HG03432 (cell line): ENCODE measurements around the gene STYXL2.

Experiments used
- ATAC-seq: cut with Tn5 transposase; IDR thresholded peaks from one replicate; pipeline ENCODE4 v1.9.1; 2021; ENCODE audit warnings: mild to moderate bottlenecking, moderate library complexity; ENCODE audit not compliant: unreplicated experiment

The STYXL2 gene

DNA sequence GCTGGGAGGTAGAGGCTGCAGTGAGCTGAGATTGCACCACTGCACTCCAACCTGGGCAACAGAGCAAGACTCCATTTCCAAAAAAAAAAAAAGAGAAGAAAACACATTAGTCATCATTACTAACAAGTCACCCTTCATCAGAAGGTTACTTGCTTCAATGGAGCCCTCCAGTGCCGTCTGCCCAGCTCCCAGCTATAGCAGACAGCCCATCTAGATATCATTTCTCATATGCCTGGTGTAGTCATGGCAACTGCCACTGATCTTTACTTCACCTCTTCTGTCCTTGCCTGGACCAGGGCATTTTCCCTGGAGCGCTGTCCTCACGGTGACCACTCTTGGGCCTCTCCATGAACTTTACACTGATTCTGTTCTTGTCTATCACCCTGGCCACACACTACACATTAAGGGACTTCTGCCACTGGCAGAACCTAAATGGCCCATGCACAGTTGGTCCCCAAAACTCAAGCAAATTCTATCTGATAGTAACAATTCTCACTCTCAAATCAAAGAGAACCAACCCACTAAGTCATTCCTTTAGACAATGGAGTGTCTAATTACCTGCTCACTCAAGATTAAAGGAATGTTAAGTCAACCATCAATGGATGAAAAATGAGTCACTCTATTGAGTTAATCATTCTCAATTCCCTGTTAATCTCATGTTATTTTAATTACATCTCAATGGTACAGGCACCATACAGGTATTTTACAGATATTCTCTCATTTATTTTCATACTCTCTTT, 16.6 kb upstream of the STYXL2 start:
- no peak for ATAC-seq

DNA sequence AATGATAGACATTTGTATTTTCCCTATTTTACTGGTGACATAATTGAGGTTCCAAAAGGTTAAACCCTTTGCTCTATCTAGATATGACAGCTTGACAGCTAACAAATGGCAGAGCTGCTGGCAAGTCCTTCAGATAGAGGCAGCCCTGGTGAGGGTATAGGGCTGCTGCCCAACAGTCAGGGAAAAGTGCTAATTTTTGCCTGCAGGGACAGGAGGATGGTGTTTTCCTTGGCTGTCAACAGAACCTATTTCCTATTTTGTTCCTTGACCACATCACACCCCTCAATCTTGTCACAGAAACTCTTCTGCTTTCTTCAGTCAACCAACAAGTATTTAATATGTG, 16.0 kb upstream of the STYXL2 start:
- no peak for ATAC-seq

DNA sequence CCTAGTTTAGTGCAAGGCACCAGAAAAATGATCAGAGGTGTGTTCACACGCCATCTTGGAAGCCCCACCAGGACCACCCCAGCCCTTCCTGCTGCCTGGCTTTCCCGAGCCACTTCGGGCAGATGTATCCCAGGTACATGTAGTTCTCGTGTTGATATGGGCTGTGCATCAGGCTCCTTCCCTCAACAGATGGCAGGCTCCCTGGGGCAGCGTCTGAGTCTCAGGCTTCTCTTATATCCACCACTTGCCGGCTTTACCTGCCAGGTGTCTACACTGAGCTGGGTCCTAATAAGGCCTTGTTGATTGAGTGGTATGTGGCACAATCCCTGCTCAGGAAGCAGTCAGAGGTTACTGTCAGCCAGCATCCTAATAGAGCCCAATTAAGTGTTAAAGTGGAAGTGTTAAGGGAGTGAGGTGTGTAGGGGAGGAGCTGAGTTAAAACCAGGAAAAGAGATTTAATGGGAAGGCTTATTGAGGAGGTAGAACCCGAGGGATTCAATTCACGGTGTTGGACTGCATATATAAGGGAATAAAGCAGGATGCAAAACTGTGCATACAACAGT, 12.2 kb upstream of the STYXL2 start:
- no peak for ATAC-seq

DNA sequence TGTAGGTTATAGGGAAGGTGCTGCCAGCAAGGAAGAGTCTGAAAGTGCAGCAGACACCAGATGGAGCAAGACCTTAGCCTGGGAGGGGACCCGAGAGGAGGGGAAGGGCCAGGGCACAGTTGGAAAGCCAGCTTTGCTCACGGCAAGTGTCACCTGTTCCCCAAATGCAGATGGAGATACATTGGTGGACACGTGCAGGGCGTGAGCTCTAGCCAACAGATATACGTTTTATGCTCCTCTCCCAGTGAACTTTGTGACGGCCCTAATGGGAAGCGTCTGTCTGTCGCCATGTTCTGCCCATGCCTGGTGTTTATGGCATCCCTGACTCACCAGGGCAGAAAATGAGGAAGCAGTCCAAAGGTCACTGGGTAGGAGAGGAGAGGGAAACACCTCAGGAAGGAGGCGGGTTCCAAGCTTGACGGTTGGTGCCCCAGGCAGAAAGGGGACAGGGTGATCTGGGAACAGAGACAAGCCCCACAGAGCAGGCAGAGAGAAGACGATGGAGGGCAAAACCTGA, 11.3 kb upstream of the STYXL2 start:
- ATAC-seq, result no peak

DNA sequence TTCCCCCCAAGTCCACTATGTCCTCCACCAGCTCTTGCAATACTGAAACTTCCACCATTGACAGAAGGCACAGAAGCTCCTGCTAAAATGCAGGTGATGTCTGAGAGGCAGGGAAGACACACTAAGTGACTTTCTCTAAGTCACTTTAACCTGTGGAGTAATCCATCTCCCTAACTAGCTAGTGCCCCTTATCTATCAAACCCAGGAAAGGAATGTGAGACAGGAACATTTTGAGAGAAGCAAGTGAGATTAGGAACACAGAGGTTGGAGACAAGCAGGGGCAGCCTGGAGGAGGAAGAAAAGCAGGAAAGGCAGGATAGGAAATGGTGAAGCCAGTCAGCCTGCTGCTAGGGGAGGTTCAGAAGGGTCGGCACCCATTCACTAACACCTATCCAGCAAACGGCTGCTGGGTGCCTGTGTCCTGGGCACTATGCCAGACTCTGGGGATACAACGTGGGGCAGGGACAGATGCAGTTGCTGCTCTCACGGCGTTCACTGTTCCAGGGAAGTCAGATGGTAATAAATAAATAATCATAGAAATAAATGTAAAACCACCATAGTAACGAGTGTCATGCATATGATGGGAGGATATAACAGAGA, 10.7 kb upstream of the STYXL2 start:
- ATAC-seq, result no peak

DNA sequence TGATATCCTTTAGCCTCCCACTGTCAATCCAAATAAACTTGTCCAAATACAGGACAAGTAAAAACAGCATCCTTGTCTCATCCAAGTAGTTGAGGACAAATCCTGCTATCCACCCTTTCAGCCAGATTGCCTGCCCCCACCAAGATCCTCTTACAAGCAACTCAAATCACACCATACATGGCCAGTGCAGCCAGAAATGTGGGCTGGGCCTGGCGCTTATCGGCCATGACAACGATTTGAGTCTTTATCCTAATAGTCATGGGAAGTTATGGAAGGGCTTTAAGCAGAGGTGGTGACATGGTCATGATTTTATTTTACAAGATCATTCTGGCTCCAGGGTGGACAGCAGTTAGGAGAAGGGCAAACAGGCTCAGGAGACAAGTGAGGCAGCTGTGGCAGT, 10.0 kb upstream of the STYXL2 start:
- no peak for ATAC-seq

DNA sequence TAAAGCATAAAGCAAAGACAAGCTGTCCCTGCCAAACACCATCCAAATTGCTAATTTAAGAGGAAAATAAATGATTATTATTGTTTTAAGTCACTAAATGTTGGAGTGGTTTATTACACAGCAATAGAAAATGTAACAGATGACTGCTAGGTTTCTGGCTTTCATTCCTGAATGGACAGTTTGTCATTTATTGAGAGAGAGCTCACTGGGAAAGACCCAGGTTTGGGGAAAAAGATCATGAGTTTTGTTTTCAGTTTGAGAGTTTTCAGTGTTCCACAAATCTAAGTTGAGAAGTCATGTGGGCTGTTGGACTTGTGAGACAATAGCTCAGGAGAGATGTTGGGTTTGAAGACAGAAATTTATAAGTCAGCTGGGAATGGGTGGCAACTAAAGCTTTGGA, 9.1 kb upstream of the STYXL2 start:
- ATAC-seq, result no peak

DNA sequence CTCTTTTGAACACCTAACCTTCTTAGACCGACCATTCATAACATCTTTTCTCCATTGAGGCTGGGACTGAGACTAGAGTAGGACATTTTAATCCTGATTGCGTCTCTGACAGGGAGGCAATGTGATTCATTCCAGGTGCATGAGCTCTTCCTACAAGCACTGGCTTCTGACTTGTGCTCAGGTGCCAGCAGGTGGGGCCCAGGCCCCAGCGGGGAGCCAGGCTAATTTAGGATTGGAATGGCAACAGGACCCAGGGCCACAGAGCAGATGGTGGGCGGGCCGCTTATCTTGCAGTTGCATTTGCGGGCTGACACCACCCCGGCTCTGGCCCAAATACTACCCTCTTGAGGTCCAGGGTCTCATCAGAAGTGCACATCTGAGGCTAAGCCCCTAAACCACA, 7.8 kb upstream of the STYXL2 start:
- no peak for ATAC-seq

DNA sequence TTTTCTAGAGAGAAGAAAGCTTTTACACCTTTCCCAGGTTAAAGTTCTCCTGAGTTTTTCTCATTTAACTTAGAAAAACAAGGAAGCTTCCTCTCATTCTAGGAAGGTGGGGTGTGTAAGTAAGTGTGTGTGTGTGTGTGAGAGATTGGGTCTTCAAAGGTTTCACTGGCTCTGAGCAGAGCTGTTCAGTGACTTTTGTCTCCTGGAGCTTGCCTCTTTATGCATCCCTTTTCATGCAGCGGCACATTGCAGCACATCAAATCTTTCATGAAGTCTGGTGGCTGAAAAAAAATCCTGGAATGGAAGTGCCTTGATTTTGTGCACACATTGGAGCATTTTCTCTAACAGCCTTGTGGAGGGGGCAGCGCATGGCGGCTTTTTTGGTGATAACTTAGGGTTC, 7.1 kb upstream of the STYXL2 start:
- no peak for ATAC-seq

DNA sequence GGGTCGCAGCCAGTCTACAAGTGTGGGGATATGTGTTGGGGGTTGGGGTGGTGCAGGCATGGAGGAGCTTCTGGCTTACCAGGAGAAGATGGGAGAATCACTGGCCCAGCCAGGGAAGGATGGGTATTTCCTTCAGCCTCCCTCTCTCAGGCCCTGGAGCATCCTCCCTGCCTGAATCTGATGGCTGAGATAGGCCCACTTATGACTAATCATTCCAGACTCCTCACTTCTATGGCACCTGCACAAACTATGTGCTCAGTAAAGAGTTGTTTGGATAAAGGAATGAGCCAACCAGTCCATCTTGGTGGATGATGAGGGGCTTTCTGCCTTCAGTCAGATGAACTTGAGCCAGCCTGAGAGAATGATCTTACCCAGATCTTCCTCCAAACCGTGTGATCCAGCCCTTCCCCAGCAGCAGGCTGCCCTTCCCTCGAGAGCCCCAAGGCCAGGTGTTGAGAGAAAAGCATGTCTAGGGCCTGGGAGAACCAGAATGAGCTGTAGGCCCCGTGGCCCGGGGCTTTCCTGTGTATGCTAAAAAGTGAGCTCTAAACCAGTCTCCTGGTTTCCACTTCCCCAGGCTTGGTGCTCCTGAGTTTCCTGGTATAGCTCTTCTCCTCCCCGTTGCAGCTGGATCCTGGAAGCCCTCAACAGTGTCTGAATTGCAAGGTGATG, 5.0 kb upstream of the STYXL2 start:
- no peak for ATAC-seq

DNA sequence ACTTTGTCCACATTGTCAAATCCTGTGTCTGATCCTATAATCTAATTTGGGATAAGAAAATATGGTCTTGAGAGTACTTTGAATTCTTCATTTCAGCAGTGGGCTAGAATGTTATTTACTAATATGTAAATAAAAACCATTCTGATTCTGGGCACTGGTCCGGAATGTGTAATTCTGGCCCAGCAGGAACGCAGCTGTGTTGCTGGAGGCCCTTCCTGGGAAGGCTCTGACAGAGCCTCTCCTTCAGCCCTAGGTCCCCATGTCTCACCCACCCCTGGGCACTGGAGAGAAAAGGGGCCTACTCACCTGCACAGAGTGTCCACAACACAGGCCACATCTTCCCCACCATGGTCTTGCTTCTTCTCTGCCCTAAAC, 3.9 kb upstream of the STYXL2 start:
- peak; percentile 6 for ATAC-seq

DNA sequence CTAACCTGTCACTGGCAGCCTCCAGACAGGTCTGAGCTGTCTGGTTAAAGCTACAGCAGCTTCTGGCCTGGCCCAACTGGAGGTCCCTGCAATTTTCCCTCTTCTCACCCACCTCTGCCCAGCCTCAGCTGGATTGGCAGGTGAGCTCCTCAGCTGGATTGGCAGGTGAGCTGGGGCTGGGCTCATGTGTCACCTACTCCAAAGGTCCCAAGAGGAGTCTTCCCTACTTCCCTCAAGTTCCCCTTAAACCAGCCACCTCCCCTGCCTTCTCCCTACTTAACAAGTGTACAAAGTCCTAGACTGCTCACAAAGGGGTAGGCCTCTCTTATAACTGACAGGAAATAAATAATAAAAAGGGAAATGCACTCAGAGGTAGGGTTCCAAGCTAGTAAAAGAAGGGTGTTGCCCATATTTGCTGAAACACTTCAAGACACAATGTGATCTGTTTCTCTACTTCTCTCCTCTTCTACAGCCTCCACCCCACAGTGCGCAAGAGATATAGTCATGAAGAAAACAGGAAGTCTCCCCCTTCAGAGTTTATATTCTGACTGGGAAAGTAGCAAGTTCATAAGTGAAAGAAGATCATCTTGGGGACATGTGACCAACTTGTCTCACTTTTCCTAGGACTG, 3.4 kb upstream of the STYXL2 start, which contains the start of gene GPA33:
TSS of gene GPA33 (minus strand) at position 64 of the 629 bp plus-strand sequence. CDS start 90 bp downstream, outside the sequence.
- peak; percentile 73 for ATAC-seq

DNA sequence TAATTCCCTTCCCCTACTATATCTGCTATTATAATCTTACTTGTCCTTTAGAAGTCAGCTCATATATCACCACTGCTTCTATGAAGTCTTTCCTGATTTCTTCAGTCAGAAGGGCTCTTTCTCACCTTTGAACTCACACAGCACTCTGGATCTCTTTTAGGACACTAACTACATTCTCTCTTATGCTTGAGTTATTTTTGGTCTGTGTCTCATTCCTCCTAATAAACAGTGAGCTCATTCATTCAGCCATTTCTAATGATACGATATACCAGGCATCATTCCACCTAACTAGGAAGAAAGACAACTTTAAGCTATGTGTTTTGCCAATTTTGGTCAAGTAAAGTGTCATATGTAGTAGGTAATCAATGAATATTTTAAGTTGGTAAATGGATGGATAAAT, 1.2 kb upstream of the STYXL2 start:
- no peak for ATAC-seq

DNA sequence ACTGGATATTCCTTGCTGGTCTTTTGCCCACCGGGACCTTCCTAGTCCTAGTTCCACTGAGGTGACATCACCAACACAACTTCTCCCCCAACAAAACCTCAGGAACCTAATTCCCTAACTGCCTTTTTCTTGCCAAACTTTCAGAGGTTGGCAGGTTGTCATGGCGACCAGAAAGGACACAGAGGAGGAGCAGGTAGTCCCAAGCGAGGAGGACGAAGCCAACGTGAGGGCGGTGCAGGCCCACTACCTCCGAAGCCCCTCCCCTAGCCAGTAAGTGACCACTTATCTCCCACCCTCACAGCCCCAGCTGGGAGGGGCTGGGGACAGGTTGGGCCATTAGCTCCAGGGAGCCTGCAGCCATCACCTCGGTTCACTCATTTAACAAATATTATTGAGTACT, 815 bp downstream of the STYXL2 start:
- ATAC-seq, result no peak

DNA sequence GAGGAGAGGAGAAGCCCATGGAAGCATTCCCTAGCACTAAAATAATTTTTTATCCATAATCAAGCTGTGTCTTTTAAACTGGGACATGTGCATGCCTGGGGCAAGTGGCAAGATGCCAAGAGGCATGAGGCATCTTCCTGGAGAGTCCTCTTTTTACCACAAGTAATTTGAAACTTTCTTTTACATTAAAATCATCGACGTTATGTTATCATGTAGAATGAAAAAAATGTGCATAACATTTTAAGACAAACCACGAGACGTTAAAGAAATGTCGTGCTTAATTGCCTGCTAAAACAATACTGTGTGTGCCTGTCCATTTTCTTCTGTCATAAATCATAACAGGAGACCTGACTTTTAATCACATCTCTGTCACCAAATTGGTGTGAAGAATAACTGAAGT, 1.5 kb downstream of the STYXL2 start:
- no peak for ATAC-seq

DNA sequence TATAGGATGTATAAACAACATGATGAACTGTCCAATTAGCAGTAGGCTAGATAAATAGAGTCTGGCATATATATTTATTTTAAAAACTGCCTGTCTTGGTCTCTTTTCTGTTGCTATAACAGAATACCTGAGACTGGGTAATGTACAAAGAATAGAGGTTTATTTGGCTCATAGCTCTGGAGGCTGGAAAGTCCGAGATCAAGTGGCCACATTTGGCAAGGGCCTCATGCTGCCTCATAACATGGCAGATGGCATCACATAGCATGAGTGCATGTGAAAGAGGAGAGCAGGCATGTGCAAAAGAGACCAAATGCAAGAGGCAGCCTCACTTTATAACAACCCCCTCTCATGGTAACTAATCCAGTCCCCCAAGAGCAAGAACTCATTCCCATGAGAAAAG, 6.0 kb downstream of the STYXL2 start:
- no peak for ATAC-seq

DNA sequence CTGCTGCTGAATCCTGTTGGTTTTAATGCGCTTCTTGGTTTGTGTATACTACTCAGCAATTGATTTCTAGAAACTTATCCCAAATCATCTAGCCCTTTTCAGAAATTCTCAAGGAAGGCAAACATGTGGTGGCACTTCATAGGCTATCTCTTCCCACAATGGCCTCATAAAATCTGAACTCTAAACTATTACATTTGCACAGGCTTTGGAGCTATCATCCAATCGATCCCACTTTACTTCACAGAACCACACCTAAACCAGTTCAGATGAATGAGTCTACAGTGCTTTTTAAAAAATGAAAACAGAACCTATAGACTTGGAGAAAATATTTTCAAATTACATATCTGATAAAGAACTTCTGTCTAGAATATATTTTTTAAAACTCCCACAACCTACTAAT, 6.9 kb downstream of the STYXL2 start:
- ATAC-seq, result no peak

DNA sequence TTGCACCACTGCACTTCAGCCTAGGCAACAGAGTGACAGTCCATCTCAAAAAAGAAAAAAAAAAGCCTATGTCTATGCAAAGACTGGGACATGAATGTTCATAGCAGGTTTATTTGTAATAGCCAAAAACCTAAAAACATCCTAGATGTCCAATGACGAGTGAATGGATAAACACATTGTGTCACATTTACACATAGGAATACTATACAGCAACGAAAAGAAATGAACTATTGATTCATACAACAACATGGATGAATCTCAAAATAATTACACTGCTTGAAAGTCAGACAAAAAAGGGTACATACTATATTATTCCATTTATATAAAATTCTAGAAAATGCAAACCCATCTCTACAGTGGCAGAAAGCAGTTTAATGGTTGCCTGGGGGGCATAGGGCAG, 7.9 kb downstream of the STYXL2 start:
- ATAC-seq, result no peak

DNA sequence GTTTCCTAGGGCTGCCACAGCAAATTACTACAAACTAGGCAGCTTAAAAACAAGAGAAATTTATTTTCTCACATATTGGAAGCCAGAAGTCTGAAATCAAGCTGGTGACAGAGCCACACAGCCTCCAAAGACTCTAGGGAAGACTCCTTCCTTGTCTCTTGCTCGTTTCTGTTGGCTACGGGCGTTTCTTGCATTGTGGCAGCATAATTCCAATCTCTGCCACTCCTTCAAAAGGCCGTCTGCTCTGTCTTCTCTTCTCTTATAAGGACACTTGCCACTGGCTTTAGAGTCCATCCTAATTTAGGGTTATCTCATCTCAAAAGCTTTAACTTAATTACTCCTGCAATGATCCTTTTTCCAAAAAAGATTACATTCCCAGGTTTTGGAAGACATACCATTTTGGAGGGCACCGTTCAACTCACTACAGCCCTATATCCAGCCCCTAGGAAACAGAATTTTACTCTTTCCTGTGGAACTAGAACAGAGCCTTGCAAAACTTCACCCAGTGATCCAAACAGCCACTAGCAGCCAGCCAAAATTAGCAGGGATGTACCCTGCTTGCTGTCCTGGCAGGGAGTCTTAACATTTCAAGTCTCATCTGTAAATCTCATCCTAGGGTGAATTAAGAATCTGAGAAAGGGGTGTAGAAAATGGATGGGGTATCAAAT, 9.2 kb downstream of the STYXL2 start:
- no peak for ATAC-seq

DNA sequence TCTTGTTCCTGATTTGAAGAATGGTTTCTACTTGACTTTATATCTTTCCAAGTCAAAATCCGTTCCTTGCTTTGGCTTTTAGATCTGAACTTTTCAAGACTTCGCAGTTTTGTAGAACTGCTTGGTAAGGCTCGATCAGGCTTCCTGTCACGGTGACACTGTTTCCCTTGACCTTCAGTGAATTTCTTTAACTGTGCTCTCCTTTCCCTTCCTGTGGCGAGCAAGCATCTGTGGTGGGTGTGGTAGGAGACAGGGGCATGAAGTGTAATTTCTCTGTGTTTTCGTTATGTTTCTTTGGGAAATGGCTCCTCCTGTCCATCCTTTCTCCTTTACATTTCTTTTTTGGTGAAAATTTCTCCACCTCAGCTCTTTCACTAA, 10.4 kb downstream of the STYXL2 start:
- no peak for ATAC-seq
